Measurements from ENCODE around the gene AMOTL1.

GRCh38 chr11:94830722-94831510 is 62.8 kb downstream of the AMOTL1 start:
- TF ChIP-seq CTCF (IDR thresholded peaks at IDR 0.05; ENCODE audit: insufficient read depth, low read length): no peak
- no peak for TF ChIP-seq REST (IDR thresholded peaks at IDR 0.05; ENCODE audit: insufficient replicate concordance, low read depth)
- no peak for TF ChIP-seq POLR2AphosphoS5 (IDR thresholded peaks at IDR 0.05; ENCODE audit: low read depth)
- no peak for TF ChIP-seq GABPA (IDR thresholded peaks at IDR 0.05; ENCODE audit: low read depth)
